Fibroblast of skin of right quadriceps (primary cell): Measurements from ENCODE around the gene TNFAIP8L1.

ENCODE experiments used
- DNase-seq: peaks from one replicate; pipeline ENCODE4 v3.0.0-alpha.2; 2013

Gene TNFAIP8L1

DNA sequence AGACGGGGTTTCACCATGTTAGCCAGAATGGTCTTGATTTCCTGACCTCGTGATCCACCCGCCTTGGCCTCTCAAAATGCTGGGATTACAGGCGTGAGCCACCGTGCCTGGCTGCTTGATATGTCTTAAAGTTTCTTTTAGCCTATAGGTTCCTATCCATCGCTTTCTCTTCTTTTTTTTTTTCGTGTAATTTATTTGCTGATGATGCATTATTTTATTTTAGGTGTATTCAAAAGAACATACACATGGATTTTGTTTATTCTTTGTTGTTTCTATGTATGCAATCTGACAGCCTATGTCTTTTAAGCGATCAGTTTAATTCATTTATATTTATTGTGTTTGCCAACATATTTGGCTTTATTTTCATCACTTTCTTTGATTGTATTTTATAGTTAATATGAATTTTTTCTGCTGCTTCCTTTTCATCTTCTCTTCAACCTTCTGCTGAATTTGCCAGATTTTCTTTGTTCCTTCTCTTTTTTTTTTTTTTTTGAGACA, 26.0 kb upstream of the TNFAIP8L1 start:
- no peak for DNase-seq

DNA sequence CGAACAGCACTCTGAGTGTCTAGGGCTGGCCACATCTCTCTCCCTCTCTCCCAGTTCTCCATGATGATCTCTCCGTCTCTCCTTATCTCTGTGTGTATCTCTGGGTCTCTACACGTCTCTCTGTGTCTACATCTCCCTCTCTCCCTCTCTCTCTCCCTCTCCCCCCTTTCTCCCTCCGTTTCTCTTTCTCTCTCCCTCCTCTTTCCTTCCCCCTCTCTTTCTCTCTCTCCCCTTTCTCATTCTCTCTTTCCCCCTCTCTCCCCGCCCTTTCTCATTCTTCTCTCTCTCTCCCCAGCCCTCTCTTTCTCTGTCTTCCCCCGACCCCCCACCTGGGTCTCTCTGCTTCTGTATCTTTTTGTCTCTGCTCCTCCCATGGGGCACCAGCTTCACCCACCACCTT, 21.3 kb upstream of the TNFAIP8L1 start:
- no peak for DNase-seq

GRCh38 chr19:4619668-4620294, 19.5 kb upstream of the TNFAIP8L1 start:
- DNase-seq, result no peak

GRCh38 chr19:4620675-4621074, 18.6 kb upstream of the TNFAIP8L1 start:
- no peak for DNase-seq

DNA sequence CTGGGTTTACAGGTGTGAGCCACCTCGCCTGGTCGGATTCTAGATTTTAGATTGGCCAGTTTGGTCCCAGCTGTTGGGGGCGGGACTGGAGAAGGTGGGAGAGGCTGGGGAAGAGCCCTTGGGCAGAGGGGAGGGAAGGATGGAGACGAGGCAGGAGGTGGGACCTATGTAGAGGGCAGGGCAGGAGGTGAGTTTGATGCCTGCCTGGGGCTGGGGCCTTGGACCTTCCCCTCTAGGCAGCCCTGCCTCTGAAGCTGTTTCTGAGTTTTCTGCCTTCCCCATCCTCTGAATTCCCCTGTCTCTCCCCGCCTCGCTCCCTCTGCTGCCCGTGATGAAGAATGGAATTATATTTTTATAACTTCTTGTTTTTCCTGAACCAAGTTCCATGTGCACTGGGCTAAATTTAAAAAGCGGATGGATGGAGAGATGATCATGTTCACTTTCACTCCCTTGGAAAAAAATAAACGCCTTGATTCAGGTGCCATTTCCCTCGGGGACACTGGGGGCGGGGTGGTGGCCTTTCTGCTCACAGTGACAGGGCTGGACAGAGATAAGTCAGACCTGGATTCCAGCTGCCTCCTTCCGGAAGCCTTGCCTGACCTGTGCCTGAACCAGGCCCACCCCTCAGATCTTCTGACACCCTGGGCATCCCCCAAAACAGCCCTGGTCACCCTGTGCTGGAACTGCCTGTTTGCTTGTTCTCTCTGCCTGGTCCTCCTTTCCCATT, 16.5 kb upstream of the TNFAIP8L1 start:
- DNase-seq, result no peak

DNA sequence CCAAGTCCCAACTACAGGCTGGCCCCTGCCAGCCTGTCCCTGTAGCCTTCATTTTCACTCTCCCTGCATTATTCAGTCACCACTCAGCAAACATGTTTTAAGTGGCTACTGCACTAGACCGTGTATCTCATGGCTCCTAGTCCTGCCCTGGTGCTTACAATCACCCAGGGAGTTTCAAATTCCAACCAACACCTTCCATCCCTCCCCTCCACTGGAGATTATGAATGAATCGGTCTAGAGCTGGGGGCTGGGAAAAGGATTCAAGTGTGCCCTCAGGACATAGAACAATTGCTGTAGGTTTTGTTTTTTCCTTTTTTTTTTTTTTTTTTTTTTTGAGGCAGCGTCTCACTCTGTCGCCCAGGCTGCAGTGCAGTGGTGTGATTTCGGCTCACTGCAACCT, 15.0 kb upstream of the TNFAIP8L1 start:
- DNase-seq, result no peak

DNA sequence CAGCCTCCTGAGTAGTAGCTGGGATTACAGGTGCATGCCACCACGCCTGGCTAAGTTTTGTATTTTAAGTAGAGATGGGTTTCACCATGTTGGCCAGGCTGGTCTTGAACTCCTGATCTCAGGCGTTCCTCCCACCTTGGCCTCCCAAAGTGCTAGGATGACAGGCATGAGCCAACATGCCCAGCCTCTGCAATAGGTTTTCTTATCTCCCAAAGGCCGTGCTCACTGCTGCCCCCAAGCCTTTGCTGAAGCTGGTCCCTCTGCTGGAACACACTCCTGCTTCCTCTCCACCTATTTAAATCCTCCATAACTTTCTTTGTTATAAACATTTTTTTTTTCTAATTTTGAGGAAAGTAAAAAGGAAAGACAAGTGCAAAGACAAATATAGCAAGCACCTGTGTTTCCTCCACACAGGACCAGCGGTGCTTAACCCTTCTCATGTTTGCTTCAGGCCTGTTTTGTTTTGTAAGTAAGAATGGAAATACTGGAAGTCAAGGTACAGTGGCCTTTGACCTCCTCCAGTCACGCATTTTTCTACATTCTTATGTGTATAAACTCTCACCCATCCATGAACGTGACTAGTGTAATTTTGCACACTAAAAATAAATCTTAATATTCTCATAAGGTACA, 14.5 kb upstream of the TNFAIP8L1 start:
- no peak for DNase-seq

DNA sequence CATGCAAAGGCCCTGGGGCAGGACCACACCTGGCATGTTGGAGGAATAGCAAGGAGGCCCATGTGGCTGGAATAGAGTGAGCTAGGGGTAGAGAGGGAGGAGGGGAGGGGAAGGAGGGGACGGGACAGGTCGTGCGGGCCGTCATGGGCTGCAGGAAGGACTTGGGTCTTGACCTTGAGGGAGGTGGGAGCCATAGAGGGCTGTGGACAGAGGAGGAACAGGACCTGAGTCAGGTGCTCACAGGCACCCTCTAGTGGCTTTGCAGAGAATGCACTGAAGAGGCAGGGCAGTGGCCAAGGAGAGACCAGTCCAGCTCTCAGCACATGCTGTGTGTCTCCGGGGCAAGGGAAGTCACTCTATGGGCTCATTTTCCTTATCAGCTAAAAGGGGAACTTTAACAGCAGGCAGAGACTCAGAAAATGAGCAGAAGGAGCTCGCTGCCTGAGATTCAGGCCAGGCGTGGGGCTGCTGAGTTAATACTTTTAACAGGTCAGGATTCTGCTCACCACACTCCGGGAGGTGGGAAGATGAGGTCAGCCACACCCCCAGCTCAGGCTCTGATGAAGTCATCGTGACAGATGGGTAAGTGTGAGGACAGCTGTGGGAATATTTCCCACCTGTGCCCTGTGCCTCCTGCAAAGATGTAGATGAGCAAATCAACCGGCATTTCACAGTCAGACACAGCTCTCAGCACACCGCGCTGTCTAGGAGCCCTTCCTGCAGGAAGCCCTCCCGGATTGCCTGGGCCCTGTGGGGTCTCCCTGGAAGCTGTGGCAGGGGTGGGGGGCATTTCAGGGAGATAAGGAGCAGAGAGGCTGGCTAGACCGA, 6.0 kb upstream of the TNFAIP8L1 start:
- peak; percentile 58 for DNase-seq

- no peak for DNase-seq
Observed at GRCh38 chr19:4635754-4636116, 3.6 kb upstream of the TNFAIP8L1 start.

DNA sequence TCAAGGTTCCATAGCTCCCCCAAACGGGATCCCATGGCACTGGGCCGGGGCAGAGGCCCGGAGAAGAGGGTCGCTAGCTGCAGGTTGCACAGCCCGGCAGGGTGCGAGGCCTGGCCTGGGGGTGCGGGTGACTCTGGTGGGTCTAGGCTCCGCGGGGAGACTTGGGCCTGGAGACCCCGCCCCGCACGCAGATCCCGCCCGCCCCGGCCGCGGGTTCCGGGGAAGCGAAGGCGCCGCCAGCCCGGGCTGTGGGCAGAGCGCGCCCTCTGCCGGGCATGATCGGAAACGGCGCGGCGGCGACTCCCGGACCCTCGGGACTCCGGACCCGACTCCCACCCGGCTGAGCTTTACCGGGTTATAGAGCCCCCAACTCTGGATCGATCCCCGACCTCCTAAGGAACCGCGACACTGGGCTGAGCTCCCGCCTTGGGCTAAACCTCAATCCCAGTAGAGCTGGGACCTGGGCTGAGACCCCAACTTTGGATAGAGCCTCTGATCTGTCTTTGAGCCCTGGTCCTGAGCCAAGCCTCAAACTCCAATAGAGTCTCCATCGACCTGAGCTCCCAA, 3.1 kb upstream of the TNFAIP8L1 start:
- DNase-seq, result peak; percentile 56

DNA sequence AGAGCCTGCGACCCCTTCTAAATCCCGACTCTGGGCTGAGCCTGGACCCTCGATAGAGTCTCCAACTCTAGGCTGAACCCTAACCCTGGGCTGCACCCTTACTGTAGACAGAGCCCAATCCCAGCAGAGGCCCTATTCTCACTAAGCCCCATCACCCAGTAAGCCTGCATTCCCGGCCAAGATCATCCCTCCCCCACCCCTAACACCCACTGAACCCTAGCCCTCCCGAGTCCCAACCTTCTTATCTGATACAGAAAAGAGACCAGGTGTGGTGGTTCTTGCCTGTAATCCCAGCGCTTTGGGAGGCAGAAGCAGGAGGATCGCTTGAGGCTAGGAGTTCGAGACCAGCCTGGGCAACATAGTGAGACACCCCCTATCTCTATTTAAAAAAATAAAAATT, 2.6 kb upstream of the TNFAIP8L1 start:
- no peak for DNase-seq

DNA sequence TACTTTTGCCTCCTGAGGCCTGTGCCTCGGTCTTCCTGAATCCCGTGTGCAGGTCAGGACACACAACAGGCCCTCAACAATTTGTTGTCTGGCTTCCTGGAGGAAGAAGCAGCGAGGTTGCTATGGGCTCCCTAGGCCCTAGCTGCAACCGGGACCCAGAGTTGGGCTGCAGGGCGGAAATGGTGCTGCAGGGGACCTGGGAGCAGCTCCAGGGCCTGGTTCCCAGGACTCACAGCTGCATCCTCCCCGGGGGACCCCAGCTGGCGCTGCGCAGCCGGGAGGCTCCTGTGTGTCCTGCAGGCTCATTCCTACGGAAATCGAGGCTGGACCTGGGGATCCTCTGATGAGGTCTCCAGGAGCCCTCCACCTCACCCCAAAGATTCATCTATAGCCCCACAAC, 999 bp upstream of the TNFAIP8L1 start:
- DNase-seq, result no peak

DNA sequence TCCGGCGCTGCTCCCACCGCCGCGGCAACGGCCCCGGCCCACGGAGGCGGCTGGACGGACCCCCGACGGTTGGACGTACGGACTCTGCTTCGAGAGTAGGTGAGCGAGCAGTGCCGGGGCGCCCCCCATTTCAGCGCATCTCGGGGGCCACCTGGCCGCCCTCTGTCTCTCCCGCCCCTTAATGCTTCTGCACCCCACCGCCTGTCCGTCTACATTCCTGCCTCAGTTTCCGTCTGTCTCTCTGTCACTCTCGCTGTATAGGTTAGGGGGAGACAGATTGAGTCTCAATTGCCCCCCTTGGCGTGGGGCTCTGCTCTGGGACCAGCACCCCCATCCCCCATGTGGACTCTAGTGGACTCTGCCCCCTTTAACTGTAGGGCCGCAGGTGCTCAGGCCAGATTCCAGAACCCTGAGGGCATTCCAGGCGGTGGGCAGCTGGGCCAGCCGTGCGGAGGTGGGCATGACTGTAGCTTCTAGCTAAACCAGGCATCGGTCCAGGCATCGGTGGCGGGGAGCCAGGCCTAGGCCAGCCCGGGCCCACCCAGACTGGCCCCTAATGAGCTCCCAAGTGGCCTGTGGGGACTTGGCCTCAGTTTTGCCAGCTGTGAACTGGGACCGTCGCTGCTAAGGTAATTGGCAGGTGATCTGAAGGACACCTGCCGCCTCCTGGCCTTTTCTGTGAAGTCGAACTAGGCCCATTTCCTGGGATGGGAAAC, 373 bp downstream of the TNFAIP8L1 start:
- no peak for DNase-seq

- DNase-seq, result no peak
Observed at GRCh38 chr19:4640247-4641000, 1.1 kb downstream of the TNFAIP8L1 start.

DNA sequence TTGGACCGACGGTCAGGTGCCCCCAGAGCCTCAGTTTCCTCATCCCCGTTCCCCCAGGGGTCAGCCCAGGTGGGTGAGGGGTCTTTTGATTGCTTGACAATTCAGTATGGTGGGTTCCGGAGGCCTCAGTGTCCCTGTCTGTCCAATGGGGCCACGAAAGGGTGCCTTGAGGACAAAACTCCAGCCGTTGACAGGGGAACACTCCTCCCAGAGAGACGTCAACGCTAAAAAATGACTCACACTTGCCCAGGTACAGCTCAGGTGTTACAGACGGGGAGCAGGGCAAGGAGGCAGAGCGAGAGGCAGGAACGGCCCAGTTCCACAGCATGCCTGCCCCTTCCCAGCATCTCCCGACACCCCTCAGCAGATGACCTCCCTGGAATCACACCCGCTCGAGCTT, 1.8 kb downstream of the TNFAIP8L1 start:
- no peak for DNase-seq

DNA sequence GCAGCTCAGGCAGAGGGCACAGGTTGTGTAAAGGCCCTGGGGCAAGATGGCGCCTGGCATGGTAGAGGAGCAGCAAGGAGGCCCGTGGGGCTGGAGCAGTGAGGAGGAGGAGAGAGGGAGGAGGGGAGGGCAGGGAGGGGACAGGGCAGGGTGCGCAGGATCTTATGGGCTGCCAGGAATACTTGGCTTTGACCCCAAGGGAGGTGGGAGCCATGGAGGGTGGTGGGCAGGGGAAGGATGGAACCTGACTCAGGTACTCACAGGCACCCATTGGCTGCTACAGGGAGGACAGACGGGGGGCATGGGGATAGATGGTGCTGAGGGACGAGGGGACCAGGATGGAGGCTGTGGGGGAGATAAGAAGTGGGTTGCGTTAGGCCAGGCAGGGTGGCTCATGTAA, 3.3 kb downstream of the TNFAIP8L1 start:
- DNase-seq, result no peak

DNA sequence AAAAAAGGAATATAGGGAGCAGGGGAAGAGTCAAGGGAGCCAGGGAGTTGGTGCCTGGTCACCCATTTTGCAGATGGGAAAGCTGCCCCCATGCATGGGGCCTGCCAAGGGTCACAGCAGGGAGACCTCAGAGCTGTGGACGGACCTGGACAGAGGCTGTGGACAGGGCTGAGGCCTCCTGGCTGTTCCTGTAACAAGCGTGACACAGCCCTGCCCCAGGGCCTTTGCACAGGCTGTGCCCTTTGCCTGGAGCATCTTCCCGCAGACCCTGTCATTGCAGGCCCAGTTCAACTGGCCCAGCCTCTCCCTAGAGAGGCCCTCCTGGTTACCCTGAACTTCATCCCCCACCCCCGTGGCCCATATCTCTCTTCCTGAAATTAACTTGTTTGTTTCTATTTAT, 6.4 kb downstream of the TNFAIP8L1 start:
- no peak for DNase-seq

- no peak for DNase-seq
Observed at GRCh38 chr19:4647676-4648644, 8.6 kb downstream of the TNFAIP8L1 start.

- no peak for DNase-seq
Observed at GRCh38 chr19:4649392-4650047, 10.2 kb downstream of the TNFAIP8L1 start.

DNA sequence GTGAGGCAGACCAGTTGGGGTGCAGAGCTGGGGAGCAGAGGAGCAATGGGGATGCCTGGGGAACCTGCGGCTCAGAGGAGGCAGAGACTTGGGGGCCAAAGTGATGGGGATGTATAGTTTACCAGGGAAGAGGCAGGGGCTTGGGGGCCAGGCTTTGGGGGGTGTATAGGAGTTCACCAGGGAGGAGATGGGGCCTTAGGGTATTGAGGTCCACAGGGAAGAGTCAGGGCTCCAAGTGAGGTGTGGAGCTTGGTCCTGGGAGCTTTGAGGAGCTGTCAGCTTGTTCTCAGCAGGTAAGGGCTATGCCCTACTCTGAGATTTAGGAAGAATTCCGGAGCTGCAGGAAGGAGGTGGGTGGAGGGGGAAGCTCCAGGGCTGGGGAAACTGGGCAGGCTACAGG, 10.8 kb downstream of the TNFAIP8L1 start:
- DNase-seq, result no peak
